ENCODE results near the gene LRRC42. TPM values are rescaled to one million over a fixed set of nuclear protein-coding genes. Genes with fewer than 3 reads are reported as not detected.

Gene LRRC42
- total and polyA plus RNA-seq, 4 donors, result 7.7 to 17.8 (median 17.0) TPM

GRCh38 chr1:53927376-53927881 lies 18.7 kb upstream of the LRRC42 start:
- no peak for DNase-seq
- Histone ChIP-seq H3K36me3 (ENCODE audit: control insufficient read depth in 4 of 4, insufficient read depth in 4 of 4, low read length in 4 of 4) (peaks cover 3 to 17% (median 13%) of the 10 kb centered on the region in 4 donors), H3K4me1 (ENCODE audit: control insufficient read depth in 5 of 5, insufficient read depth in 5 of 5, low read length in 5 of 5) (no peaks in the 10 kb centered on the region), H3K27me3 (ENCODE audit: control insufficient read depth in 3 of 3, insufficient read depth in 3 of 3, low read length in 2 of 3) (no peaks in the 10 kb centered on the region), H3K9ac (ENCODE audit: insufficient read depth in 1 of 2, low read length in 2 of 2) (no peak overlapping the region), H3K4me3 (no peak overlapping the region), H3K9me3 (ENCODE audit: control insufficient read depth in 4 of 4, insufficient read depth in 3 of 4, low read length in 3 of 4) (peaks cover 0 to 7% (median 1%) of the 10 kb centered on the region in 4 donors), H3K27ac (ENCODE audit: low read depth in 1 of 2, low read length in 1 of 2) (no peak overlapping the region)
- 98% methylated on average over 2 of the region's 2 CpGs for WGBS, 2 donors
- TF ChIP-seq CTCF (IDR thresholded peaks at IDR 0.05; ENCODE audit: control extremely low read depth, extremely low read depth), result no peak
- no peak for ATAC-seq (ENCODE audit: insufficient read depth, low FRiP score)

- 86 to 94% methylated on average over 2 of the region's 2 CpGs for WGBS, 2 donors
- DNase-seq, result no peak
These were observed 16.7 kb upstream of the LRRC42 start for GRCh38 chr1:53929246-53929960.

GRCh38 chr1:53930932-53931331 lies 15.2 kb upstream of the LRRC42 start:
- 94 to 96% methylated on average over 3 of the region's 3 CpGs for WGBS, 2 donors
- peaks cover 3 to 32% (median 19%) of the 10 kb centered on the region in 4 donors for H3K36me3 ChIP-seq (ENCODE audit: control insufficient read depth in 4 of 4, insufficient read depth in 4 of 4, low read length in 4 of 4)
- H3K4me1 ChIP-seq (ENCODE audit: control insufficient read depth in 5 of 5, insufficient read depth in 5 of 5, low read length in 5 of 5), result no peaks in the 10 kb centered on the region
- no peaks in the 10 kb centered on the region for H3K27me3 ChIP-seq (ENCODE audit: control insufficient read depth in 3 of 3, insufficient read depth in 3 of 3, low read length in 2 of 3)
- H3K9ac ChIP-seq (ENCODE audit: insufficient read depth in 1 of 2, low read length in 2 of 2), result no peak overlapping the region
- H3K4me3 ChIP-seq, result no peak overlapping the region
- peaks cover 0 to 11% (median 3%) of the 10 kb centered on the region in 4 donors for H3K9me3 ChIP-seq (ENCODE audit: control insufficient read depth in 4 of 4, insufficient read depth in 3 of 4, low read length in 3 of 4)
- TF ChIP-seq CTCF (IDR thresholded peaks at IDR 0.05; ENCODE audit: control extremely low read depth, extremely low read depth), result no peak
- DNase-seq (no peak), ATAC-seq (ENCODE audit: insufficient read depth, low FRiP score) (no peak)
- H3K27ac ChIP-seq (ENCODE audit: low read depth in 1 of 2, low read length in 1 of 2), result no peak overlapping the region

More at GRCh38 chr1:53929246-53929960, 16.7 kb upstream of the LRRC42 start:
- H3K27ac ChIP-seq (ENCODE audit: low read depth in 1 of 2, low read length in 1 of 2), result no peak overlapping the region
- H3K9me3 ChIP-seq (ENCODE audit: control insufficient read depth in 4 of 4, insufficient read depth in 3 of 4, low read length in 3 of 4), result peaks cover 0 to 7% (median 1%) of the 10 kb centered on the region in 4 donors
- TF ChIP-seq CTCF (IDR thresholded peaks at IDR 0.05; ENCODE audit: control extremely low read depth, extremely low read depth), result no peak
- peaks cover 3 to 22% (median 15%) of the 10 kb centered on the region in 4 donors for H3K36me3 ChIP-seq (ENCODE audit: control insufficient read depth in 4 of 4, insufficient read depth in 4 of 4, low read length in 4 of 4)
- no peak for ATAC-seq (ENCODE audit: insufficient read depth, low FRiP score)
- no peaks in the 10 kb centered on the region for H3K4me1 ChIP-seq (ENCODE audit: control insufficient read depth in 5 of 5, insufficient read depth in 5 of 5, low read length in 5 of 5)
- H3K27me3 ChIP-seq (ENCODE audit: control insufficient read depth in 3 of 3, insufficient read depth in 3 of 3, low read length in 2 of 3), result no peaks in the 10 kb centered on the region
- no peak overlapping the region for H3K9ac ChIP-seq (ENCODE audit: insufficient read depth in 1 of 2, low read length in 2 of 2)
- no peak overlapping the region for H3K4me3 ChIP-seq
